Endothelial cell (in vitro differentiated cells): ENCODE data around the gene ZNF837. TPM values are rescaled to one million over a fixed set of nuclear protein-coding genes. Genes with fewer than 3 reads are reported as not detected.
A peak's percentile ranks its signal among the peaks of the same experiment; 100 is the strongest.

Experiments used
- DNase-seq: peaks from one replicate; pipeline ENCODE4 v3.0.0; 2021; ENCODE audit warnings: low spot score
- H3K27ac Mint-ChIP-seq: one replicate; pipeline ENCODE4 v1.8.0; 2021; ENCODE audit warnings: mixed read lengths, inconsistent platforms; ENCODE audit not compliant: unreplicated experiment
- H3K27me3 Mint-ChIP-seq: one replicate; pipeline ENCODE4 v1.8.0; 2021; ENCODE audit warnings: mild to moderate bottlenecking, moderate library complexity, mixed read lengths, inconsistent platforms; ENCODE audit not compliant: unreplicated experiment
- H3K36me3 Mint-ChIP-seq: one replicate; pipeline ENCODE4 v1.8.0; 2021; ENCODE audit warnings: mild to moderate bottlenecking, low read depth, mixed read lengths, inconsistent platforms; ENCODE audit not compliant: unreplicated experiment
- H3K4me1 Mint-ChIP-seq: one replicate; pipeline ENCODE4 v1.8.0; 2021; ENCODE audit warnings: mild to moderate bottlenecking, mixed read lengths, inconsistent platforms; ENCODE audit not compliant: unreplicated experiment
- H3K4me3 Mint-ChIP-seq: one replicate; pipeline ENCODE4 v1.8.0; 2021; ENCODE audit warnings: mild to moderate bottlenecking, mixed read lengths, inconsistent platforms; ENCODE audit not compliant: unreplicated experiment
- H3K9me3 Mint-ChIP-seq: one replicate; pipeline ENCODE4 v1.8.0; 2021; ENCODE audit warnings: mixed read lengths, inconsistent platforms; ENCODE audit not compliant: unreplicated experiment
- total RNA-seq: library from RNA; stranded (reverse); fragmentation: NEBNext Ultra II Directional; extraction: Animal tissue kit (Norgen Biotek cat#: 25700); gene quantifications from one replicate; pipeline ENCODE4 v1.2.1, GENCODE V29; 2021; ENCODE audit not compliant: unreplicated experiment
- TF ChIP-seq, protein P1 (sequence below): fragments of 200-600 bp; sonication (generic); IDR thresholded peaks from one replicate; pipeline ENCODE4 v1.5.0; 2021; ENCODE audit warnings: antibody characterized with exemption; ENCODE audit not compliant: unreplicated experiment

ZNF837 gene
- total RNA-seq, 1 donor from 2014 or later = 4.5 TPM

- H3K9me3 Mint-ChIP-seq = no peaks in the 10 kb centered on the region
- no peak for DNase-seq
- no peak overlapping the region for H3K4me3 Mint-ChIP-seq
- H3K4me1 Mint-ChIP-seq = peaks cover 20% of the 10 kb centered on the region
- H3K27me3 Mint-ChIP-seq = peaks cover 3% of the 10 kb centered on the region
- H3K27ac Mint-ChIP-seq = no peak overlapping the region
- TF ChIP-seq, protein P1, sequence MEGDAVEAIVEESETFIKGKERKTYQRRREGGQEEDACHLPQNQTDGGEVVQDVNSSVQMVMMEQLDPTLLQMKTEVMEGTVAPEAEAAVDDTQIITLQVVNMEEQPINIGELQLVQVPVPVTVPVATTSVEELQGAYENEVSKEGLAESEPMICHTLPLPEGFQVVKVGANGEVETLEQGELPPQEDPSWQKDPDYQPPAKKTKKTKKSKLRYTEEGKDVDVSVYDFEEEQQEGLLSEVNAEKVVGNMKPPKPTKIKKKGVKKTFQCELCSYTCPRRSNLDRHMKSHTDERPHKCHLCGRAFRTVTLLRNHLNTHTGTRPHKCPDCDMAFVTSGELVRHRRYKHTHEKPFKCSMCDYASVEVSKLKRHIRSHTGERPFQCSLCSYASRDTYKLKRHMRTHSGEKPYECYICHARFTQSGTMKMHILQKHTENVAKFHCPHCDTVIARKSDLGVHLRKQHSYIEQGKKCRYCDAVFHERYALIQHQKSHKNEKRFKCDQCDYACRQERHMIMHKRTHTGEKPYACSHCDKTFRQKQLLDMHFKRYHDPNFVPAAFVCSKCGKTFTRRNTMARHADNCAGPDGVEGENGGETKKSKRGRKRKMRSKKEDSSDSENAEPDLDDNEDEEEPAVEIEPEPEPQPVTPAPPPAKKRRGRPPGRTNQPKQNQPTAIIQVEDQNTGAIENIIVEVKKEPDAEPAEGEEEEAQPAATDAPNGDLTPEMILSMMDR = no peak
- H3K36me3 Mint-ChIP-seq = peaks cover 32% of the 10 kb centered on the region
These were observed 46.1 kb downstream of the ZNF837 start for GRCh38 chr19:58334691-58335249.

DNA sequence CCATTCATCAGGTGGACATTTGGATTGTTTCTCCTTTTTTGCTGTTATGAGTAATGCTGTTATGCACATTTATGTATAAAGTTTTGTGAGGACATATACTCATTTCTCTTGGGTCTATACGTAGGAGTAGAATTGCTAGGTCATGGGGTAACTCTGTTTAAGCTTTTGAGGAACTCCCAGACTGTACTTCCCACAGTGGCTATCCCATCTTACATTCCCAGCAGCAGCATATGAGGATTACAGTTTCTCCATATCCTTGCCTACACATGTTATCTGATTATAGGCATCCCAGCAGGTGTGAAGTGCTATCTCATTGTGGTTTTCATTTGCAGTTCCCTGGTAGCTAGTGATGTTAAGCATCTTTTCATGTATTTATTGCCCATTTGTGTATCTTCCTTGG, 48.1 kb downstream of the ZNF837 start:
- TF ChIP-seq, protein P1 = no peak
- Mint-ChIP-seq H3K27ac (no peak overlapping the region), H3K27me3 (peaks cover 3% of the 10 kb centered on the region), H3K4me3 (no peak overlapping the region), H3K9me3 (no peaks in the 10 kb centered on the region), H3K4me1 (peaks cover 10% of the 10 kb centered on the region), H3K36me3 (peaks cover 15% of the 10 kb centered on the region)
- DNase-seq = no peak

- H3K27me3 Mint-ChIP-seq = peaks cover 3% of the 10 kb centered on the region
- peaks cover 10% of the 10 kb centered on the region for H3K36me3 Mint-ChIP-seq
- no peak overlapping the region for H3K4me3 Mint-ChIP-seq
- H3K4me1 Mint-ChIP-seq = peaks cover 10% of the 10 kb centered on the region
- TF ChIP-seq, protein P1 = no peak
- H3K9me3 Mint-ChIP-seq = no peaks in the 10 kb centered on the region
- H3K27ac Mint-ChIP-seq = no peak overlapping the region
- no peak for DNase-seq
These were observed 50.4 kb downstream of the ZNF837 start for GRCh38 chr19:58330458-58330857.

GRCh38 chr19:58328999-58329398, 51.8 kb downstream of the ZNF837 start:
- H3K27ac Mint-ChIP-seq = no peak overlapping the region
- H3K4me3 Mint-ChIP-seq = peak overlapping the region; percentile 58
- peak; percentile 56 for DNase-seq
- peaks cover 6% of the 10 kb centered on the region for H3K36me3 Mint-ChIP-seq
- H3K27me3 Mint-ChIP-seq = no peaks in the 10 kb centered on the region
- TF ChIP-seq, protein P1 = no peak
- H3K9me3 Mint-ChIP-seq = no peaks in the 10 kb centered on the region
- H3K4me1 Mint-ChIP-seq = peaks cover 7% of the 10 kb centered on the region

GRCh38 chr19:58326914-58327726, 53.7 kb downstream of the ZNF837 start, which contains the start of gene ZSCAN22:
ZSCAN22 (plus strand) TSS chr19:58326994; CDS start chr19:58334803, 7,809 bp downstream.
- peak; percentile 90 for DNase-seq
- Mint-ChIP-seq H3K27me3 (peaks cover 5% of the 10 kb centered on the region), H3K4me1 (peaks cover 7% of the 10 kb centered on the region), H3K36me3 (peaks cover 14% of the 10 kb centered on the region), H3K4me3 (no peak within 1 kb of the TSS), H3K9me3 (no peaks in the 10 kb centered on the region), H3K27ac (no peak within 1 kb of the TSS)
- TF ChIP-seq, protein P1 = no peak
